Ectodermal cell (in vitro differentiated cells): ENCODE results near the gene ABCA5.

Source experiments
- H3K27ac ChIP-seq: 2 replicates; pipeline ENCODE4 v1.7.0; 2013; ENCODE audit warnings: mild to moderate bottlenecking, low read depth, low read length; ENCODE audit not compliant: insufficient read depth, poor library complexity, severe bottlenecking
- H3K27me3 ChIP-seq: 2 replicates; pipeline ENCODE4 v1.7.0; 2013; ENCODE audit warnings: mild to moderate bottlenecking, low read length; ENCODE audit not compliant: insufficient read depth, control insufficient read depth, poor library complexity, severe bottlenecking
- H3K36me3 ChIP-seq: one replicate; pipeline ENCODE4 v1.7.0; 2013; ENCODE audit warnings: low read length; ENCODE audit not compliant: control insufficient read depth, insufficient read depth
- H3K4me1 ChIP-seq: one replicate; pipeline ENCODE4 v1.7.0; 2013; ENCODE audit warnings: low read length; ENCODE audit not compliant: control insufficient read depth, insufficient read depth
- H3K4me3 ChIP-seq: 2 replicates; pipeline ENCODE4 v1.7.0; 2013; ENCODE audit warnings: low read depth, low read length, control low read depth; ENCODE audit not compliant: insufficient read depth
- H3K9me3 ChIP-seq: 2 replicates; pipeline ENCODE4 v1.7.0; 2013; ENCODE audit warnings: mild to moderate bottlenecking, low read length, moderate library complexity; ENCODE audit not compliant: control insufficient read depth
- WGBS, 2 experiments: methylation state at CpG; one replicate each; pipeline ENCODE4 v1.1.7; 2013; ENCODE audit warnings: missing lambda C conversion rate in 2 of 2; 5-methylcytosine and 5-hydroxymethylcytosine counted together

The ABCA5 gene

GRCh38 chr17:69350911-69351310 is 24.0 kb upstream of the ABCA5 start:
- no peaks in the 10 kb centered on the region for H3K9me3 ChIP-seq
- no peak overlapping the region for H3K27ac ChIP-seq
- 93 to 95% methylated on average over 4 of the region's 4 CpGs for WGBS, 2 experiments
- no peaks in the 10 kb centered on the region for H3K27me3 ChIP-seq
- H3K4me3 ChIP-seq: no peak overlapping the region
- no peaks in the 10 kb centered on the region for H3K36me3 ChIP-seq
- H3K4me1 ChIP-seq: no peaks in the 10 kb centered on the region

- 88 to 89% methylated on average over 2 of the region's 2 CpGs for WGBS, 2 experiments
- Histone ChIP-seq H3K36me3 (no peaks in the 10 kb centered on the region), H3K27ac (no peak overlapping the region), H3K4me3 (no peak overlapping the region), H3K9me3 (no peaks in the 10 kb centered on the region), H3K27me3 (no peaks in the 10 kb centered on the region), H3K4me1 (no peaks in the 10 kb centered on the region)
These were observed 21.5 kb upstream of the ABCA5 start for GRCh38 chr17:69348429-69348828.

GRCh38 chr17:69346766-69347165 is 19.8 kb upstream of the ABCA5 start:
- H3K27ac ChIP-seq: no peak overlapping the region
- no peak overlapping the region for H3K4me3 ChIP-seq
- WGBS, 2 experiments: 86 to 89% methylated on average over 7 of the region's 7 CpGs
- no peaks in the 10 kb centered on the region for H3K27me3 ChIP-seq
- H3K9me3 ChIP-seq: no peaks in the 10 kb centered on the region
- no peaks in the 10 kb centered on the region for H3K4me1 ChIP-seq
- H3K36me3 ChIP-seq: no peaks in the 10 kb centered on the region

- no peaks in the 10 kb centered on the region for H3K36me3 ChIP-seq
- no peaks in the 10 kb centered on the region for H3K4me1 ChIP-seq
- no peak overlapping the region for H3K27ac ChIP-seq
These were observed 18.0 kb upstream of the ABCA5 start for GRCh38 chr17:69344939-69345338.

GRCh38 chr17:69342896-69343644 is 16.1 kb upstream of the ABCA5 start:
- H3K27me3 ChIP-seq: no peaks in the 10 kb centered on the region
- H3K4me3 ChIP-seq: no peak overlapping the region
- H3K27ac ChIP-seq: no peak overlapping the region
- 75 to 82% methylated on average over 3 of the region's 3 CpGs for WGBS, 2 experiments
- H3K36me3 ChIP-seq: no peaks in the 10 kb centered on the region
- H3K4me1 ChIP-seq: no peaks in the 10 kb centered on the region
- no peaks in the 10 kb centered on the region for H3K9me3 ChIP-seq

More at GRCh38 chr17:69344939-69345338, 18.0 kb upstream of the ABCA5 start:
- Histone ChIP-seq H3K4me3 (no peak overlapping the region), H3K27me3 (no peaks in the 10 kb centered on the region), H3K9me3 (no peaks in the 10 kb centered on the region)

- H3K27me3 ChIP-seq: no peaks in the 10 kb centered on the region
- 87 to 94% methylated on average over 3 of the region's 3 CpGs for WGBS, 2 experiments
- no peak overlapping the region for H3K27ac ChIP-seq
- H3K4me3 ChIP-seq: no peak overlapping the region
- no peaks in the 10 kb centered on the region for H3K9me3 ChIP-seq
- no peaks in the 10 kb centered on the region for H3K4me1 ChIP-seq
- H3K36me3 ChIP-seq: no peaks in the 10 kb centered on the region
These were observed 13.0 kb upstream of the ABCA5 start for GRCh38 chr17:69339937-69340336.

- Histone ChIP-seq H3K27me3 (no peaks in the 10 kb centered on the region), H3K36me3 (no peaks in the 10 kb centered on the region), H3K4me3 (no peak overlapping the region), H3K9me3 (no peaks in the 10 kb centered on the region), H3K4me1 (no peaks in the 10 kb centered on the region), H3K27ac (no peak overlapping the region)
- 100% methylated on average over 1 of the region's 1 CpG; no CpG with 5 or more reads in 1 of the 2 experiments for WGBS, 2 experiments
These were observed 10.1 kb upstream of the ABCA5 start for GRCh38 chr17:69336996-69337395.

GRCh38 chr17:69336580-69336979 is 9.6 kb upstream of the ABCA5 start:
- no peaks in the 10 kb centered on the region for H3K9me3 ChIP-seq
- H3K27ac ChIP-seq: no peak overlapping the region
- H3K27me3 ChIP-seq: no peaks in the 10 kb centered on the region

GRCh38 chr17:69335058-69335457 is 8.1 kb upstream of the ABCA5 start:
- no peaks in the 10 kb centered on the region for H3K4me1 ChIP-seq
- H3K36me3 ChIP-seq: no peaks in the 10 kb centered on the region
- 73 to 86% methylated on average over 1 to 2 of the region's 2 CpGs for WGBS, 2 experiments
- no peak overlapping the region for H3K4me3 ChIP-seq
- H3K27me3 ChIP-seq: no peaks in the 10 kb centered on the region
- no peaks in the 10 kb centered on the region for H3K9me3 ChIP-seq
- no peak overlapping the region for H3K27ac ChIP-seq

More at GRCh38 chr17:69336580-69336979, 9.6 kb upstream of the ABCA5 start:
- H3K36me3 ChIP-seq: no peaks in the 10 kb centered on the region
- no peak overlapping the region for H3K4me3 ChIP-seq
- H3K4me1 ChIP-seq: no peaks in the 10 kb centered on the region

- no peaks in the 10 kb centered on the region for H3K4me1 ChIP-seq
- H3K36me3 ChIP-seq: no peaks in the 10 kb centered on the region
- no peak overlapping the region for H3K4me3 ChIP-seq
- no peak overlapping the region for H3K27ac ChIP-seq
- no peaks in the 10 kb centered on the region for H3K9me3 ChIP-seq
- no peaks in the 10 kb centered on the region for H3K27me3 ChIP-seq
These were observed 6.6 kb upstream of the ABCA5 start for GRCh38 chr17:69333561-69333960.

- Histone ChIP-seq H3K27ac (no peak overlapping the region), H3K36me3 (no peaks in the 10 kb centered on the region)
- WGBS, 2 experiments: 84 to 100% methylated on average over 1 to 2 of the region's 2 CpGs
These were observed 4.8 kb upstream of the ABCA5 start for GRCh38 chr17:69331756-69332155.

More at GRCh38 chr17:69331756-69332155, 4.8 kb upstream of the ABCA5 start:
- peaks cover 11% of the 10 kb centered on the region for H3K27me3 ChIP-seq
- H3K4me3 ChIP-seq: no peak overlapping the region
- H3K9me3 ChIP-seq: no peaks in the 10 kb centered on the region
- H3K4me1 ChIP-seq: no peaks in the 10 kb centered on the region
